Calu3 (cell line): ENCODE data around the gene KDM1A. TPM values are rescaled to one million over a fixed set of nuclear protein-coding genes. Genes with fewer than 3 reads are reported as not detected.

Experiments used
- BruUV-seq: library from RNA; stranded (reverse); fragments of 400-500 nt; replicated peaks from 2 replicates; lab custom pipeline; 2021; lab: Mats Ljungman, UMichigan
- CTCF ChIA-PET: fragments of 300-600 bp; sonication (Branson Sonifier 250); formaldehyde crosslinking; loops from one replicate; lab custom pipeline; 2022; ENCODE audit warnings: antibody characterized with exemption; lab: Charles Lee
- DNase-seq: peaks from one replicate; pipeline ENCODE4 v3.0.0; 2022
- H3K27ac Mint-ChIP-seq: one replicate; pipeline ENCODE4 v1.8.0; 2022; ENCODE audit warnings: mixed read lengths; ENCODE audit not compliant: unreplicated experiment
- H3K27me3 Mint-ChIP-seq: one replicate; pipeline ENCODE4 v1.8.0; 2022; ENCODE audit warnings: mixed read lengths; ENCODE audit not compliant: unreplicated experiment
- H3K36me3 Mint-ChIP-seq: one replicate; pipeline ENCODE4 v1.8.0; 2022; ENCODE audit warnings: mild to moderate bottlenecking, moderate library complexity, mixed read lengths; ENCODE audit not compliant: insufficient read depth, unreplicated experiment
- H3K4me1 Mint-ChIP-seq: one replicate; pipeline ENCODE4 v1.8.0; 2022; ENCODE audit warnings: mild to moderate bottlenecking, low read depth, mixed read lengths; ENCODE audit not compliant: unreplicated experiment
- H3K4me3 Mint-ChIP-seq: one replicate; pipeline ENCODE4 v1.8.0; 2022; ENCODE audit warnings: mild to moderate bottlenecking, low read depth, moderate library complexity, mixed read lengths; ENCODE audit not compliant: unreplicated experiment
- H3K9me3 Mint-ChIP-seq: one replicate; pipeline ENCODE4 v1.8.0; 2022; ENCODE audit warnings: low read depth, mixed read lengths; ENCODE audit not compliant: unreplicated experiment
- CTCF ChIP-seq: fragments of 200-600 bp; IDR thresholded peaks from one replicate; pipeline ENCODE4 v1.8.0; 2022; ENCODE audit warnings: antibody characterized with exemption; ENCODE audit not compliant: unreplicated experiment
- intact Hi-C: fragments of 100-400 bp; cut with micrococcal nuclease; formaldehyde crosslinking; loops from one replicate; pipeline ENCODE4 v1.10.0; 2022; ENCODE audit not compliant: unreplicated experiment
- total RNA-seq: library from RNA; stranded (reverse); gene quantifications from 2 replicates; pipeline ENCODE4 v1.2.3, GENCODE V29; 2022

KDM1A gene
- total RNA-seq, 1 experiment from 2014 or later, result 67.8 TPM

- intact Hi-C loops, result no loop called here
- Mint-ChIP-seq H3K4me1 (no peaks in the 10 kb centered on the region), H3K36me3 (no peaks in the 10 kb centered on the region), H3K27ac (no peak overlapping the region), H3K27me3 (no peaks in the 10 kb centered on the region), H3K9me3 (no peaks in the 10 kb centered on the region), H3K4me3 (no peak overlapping the region)
- no TSS peak for BruUV-seq
- TF ChIP-seq CTCF, result no peak
- no peak for DNase-seq
- CTCF ChIA-PET, result interaction anchor here (0.6 kb wide), 1 partner anchor 10 kb away, joined by 5 read pairs; no protein-coding TSS in a partner anchor
Measured at GRCh38 chr1:23108918-23109533, 89.8 kb downstream of the KDM1A start.

GRCh38 chr1:23110391-23110790 is 91.1 kb downstream of the KDM1A start:
- no peaks in the 10 kb centered on the region for H3K4me1 Mint-ChIP-seq

GRCh38 chr1:23111600-23112535 is 92.6 kb downstream of the KDM1A start:
- CTCF ChIA-PET, result interaction anchor here (0.7 kb wide), 1 partner anchor 171 kb away, joined by 9 read pairs; no protein-coding TSS in a partner anchor
- DNase-seq, result no peak
- TF ChIP-seq CTCF, result no peak
- no peaks in the 10 kb centered on the region for H3K27me3 Mint-ChIP-seq
- no peaks in the 10 kb centered on the region for H3K9me3 Mint-ChIP-seq
- no peak overlapping the region for H3K4me3 Mint-ChIP-seq
- H3K36me3 Mint-ChIP-seq, result no peaks in the 10 kb centered on the region
- no TSS peak for BruUV-seq
- H3K27ac Mint-ChIP-seq, result no peak overlapping the region
- no peaks in the 10 kb centered on the region for H3K4me1 Mint-ChIP-seq
- intact Hi-C loops, result no loop called here

More at GRCh38 chr1:23110391-23110790, 91.1 kb downstream of the KDM1A start:
- Mint-ChIP-seq H3K27ac (no peak overlapping the region), H3K4me3 (no peak overlapping the region), H3K9me3 (no peaks in the 10 kb centered on the region), H3K36me3 (no peaks in the 10 kb centered on the region), H3K27me3 (no peaks in the 10 kb centered on the region)
- TF ChIP-seq CTCF, result no peak
- CTCF ChIA-PET, result interaction anchor here (1.1 kb wide), 1 partner anchor 10 kb away, joined by 3 read pairs; no protein-coding TSS in a partner anchor
- BruUV-seq, result no TSS peak
- no peak for DNase-seq
- intact Hi-C loops, result no loop called here

GRCh38 chr1:23114424-23115079 is 95.3 kb downstream of the KDM1A start:
- TF ChIP-seq CTCF, result no peak
- no peaks in the 10 kb centered on the region for H3K4me1 Mint-ChIP-seq
- H3K9me3 Mint-ChIP-seq, result no peaks in the 10 kb centered on the region
- CTCF ChIA-PET, result no interaction called here
- no peaks in the 10 kb centered on the region for H3K27me3 Mint-ChIP-seq
- DNase-seq, result no peak
- H3K36me3 Mint-ChIP-seq, result no peaks in the 10 kb centered on the region
- BruUV-seq, result no TSS peak
- intact Hi-C loops, result no loop called here
- no peak overlapping the region for H3K27ac Mint-ChIP-seq
- no peak overlapping the region for H3K4me3 Mint-ChIP-seq
